ENCODE data around the gene DTX2.

GRCh38 chr7:76412249-76412648, 49.3 kb upstream of the DTX2 start:
- no peak for TF ChIP-seq POLR2A (IDR thresholded peaks at IDR 0.05; ENCODE audit: extremely low read depth, insufficient read length)
- no peak for TF ChIP-seq CTCF (IDR thresholded peaks at IDR 0.05; ENCODE audit: low read depth, low read length)
- TF ChIP-seq, protein P1, sequence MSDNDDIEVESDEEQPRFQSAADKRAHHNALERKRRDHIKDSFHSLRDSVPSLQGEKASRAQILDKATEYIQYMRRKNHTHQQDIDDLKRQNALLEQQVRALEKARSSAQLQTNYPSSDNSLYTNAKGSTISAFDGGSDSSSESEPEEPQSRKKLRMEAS (IDR thresholded peaks at IDR 0.05; ENCODE audit: low read depth, low read length): no peak
- no peak for TF ChIP-seq MYC (IDR thresholded peaks at IDR 0.05; ENCODE audit: low read depth, low read length)
